Breast epithelium (tissue), 3 donors: ENCODE data around the gene P3H2.

Source experiments
- CTCF ChIP-seq, 3 donors: fragments of 450-650 bp; IDR thresholded peaks; one replicate each; pipeline ENCODE4 v1.5.1; 2016 to 2017; ENCODE audit warnings: antibody characterized with exemption in 3 of 3, mild to moderate bottlenecking in 3 of 3, moderate library complexity in 3 of 3
- POLR2A ChIP-seq: fragments of 450-650 bp; IDR thresholded peaks from one replicate; pipeline ENCODE4 v1.6.1; 2016; ENCODE audit warnings: antibody characterized with exemption, mild to moderate bottlenecking, moderate library complexity
- POLR2AphosphoS5 ChIP-seq, 3 donors: sonication (generic); formaldehyde crosslinking; IDR thresholded peaks; one replicate each; pipeline ENCODE4 v1.6.1; 2017; ENCODE audit warnings: antibody characterized with exemption in 3 of 3

- TF ChIP-seq CTCF (IDR thresholded peaks at IDR 0.05), result no peak
- no peak for TF ChIP-seq POLR2A
- no peak for TF ChIP-seq POLR2AphosphoS5 (IDR thresholded peaks at IDR 0.05)
Observed at GRCh38 chr3:190076136-190076535, 44.6 kb downstream of the P3H2 start.
